Measurements from ENCODE around the gene TMEM170A. TPM values are rescaled to one million over a fixed set of nuclear protein-coding genes. Genes with fewer than 3 reads are reported as not detected.

The TMEM170A gene
- total RNA-seq, 1 experiment from 2014 or later: 10.1 TPM

DNA sequence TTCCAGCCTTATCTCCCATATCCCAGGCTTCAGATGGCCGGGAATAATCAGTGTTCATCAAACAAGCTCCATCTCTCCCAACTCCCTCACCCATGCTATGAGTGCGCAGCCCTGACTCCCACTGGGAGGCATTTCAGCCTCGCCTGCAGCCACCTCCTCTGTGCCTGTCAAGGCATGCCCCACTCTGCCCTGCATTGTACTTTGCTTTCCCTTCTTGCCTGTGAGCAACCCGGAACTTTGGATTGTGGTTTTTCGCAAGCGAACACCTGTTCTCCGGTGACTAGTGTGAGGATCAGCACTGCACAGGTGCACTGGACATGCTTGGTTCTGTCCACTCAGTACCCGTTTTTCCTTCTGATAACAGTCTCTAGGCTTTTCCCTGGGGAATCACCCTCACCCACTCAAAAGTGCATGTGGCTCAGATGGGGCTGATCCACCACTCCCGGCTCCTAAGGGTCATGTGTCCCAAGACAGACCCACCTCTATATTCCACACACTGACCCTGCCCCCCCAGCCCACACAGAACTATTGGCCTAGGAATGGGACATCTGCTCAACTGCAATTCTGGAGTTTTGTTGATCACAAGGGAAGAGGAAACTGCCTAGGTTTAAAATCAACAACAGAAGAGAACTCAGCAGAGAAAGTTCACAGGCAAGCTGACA lies 21.7 kb upstream of the TMEM170A start:
- Histone ChIP-seq H3K4me3 (ENCODE audit: low read length) (no peak overlapping the region), H3K36me3 (ENCODE audit: low read depth, low read length) (no peaks in the 10 kb centered on the region), H3K9me3 (ENCODE audit: low read length) (no peaks in the 10 kb centered on the region), H3K9me2 (replicated peaks; ENCODE audit: low read length) (no peaks in the 10 kb centered on the region), H3K9ac (ENCODE audit: low read length) (no peak overlapping the region), H3F3A (ENCODE audit: low read length, unreplicated experiment) (no peaks in the 10 kb centered on the region), H4K20me1 (ENCODE audit: low read length) (no peaks in the 10 kb centered on the region), H3K27me3 (ENCODE audit: low read length) (no peaks in the 10 kb centered on the region), H2AFZ (ENCODE audit: low read length) (no peak overlapping the region), H3K27ac (ENCODE audit: low read length) (no peak overlapping the region), H3K4me2 (ENCODE audit: low read length) (no peak overlapping the region), H3K4me1 (ENCODE audit: insufficient read depth, low read length) (peaks cover 28% of the 10 kb centered on the region), H3K79me2 (ENCODE audit: low read length) (no peaks in the 10 kb centered on the region)
- ATAC-seq (no peak), DNase-seq (peak; percentile 20)
- CTCF ChIA-PET: no interaction called here
- BruUV-seq (replicated peaks): no TSS peak
- intact Hi-C loops (cut with micrococcal nuclease): no loop called here
- POLR2A ChIA-PET (ENCODE audit: unreplicated experiment): no interaction called here
- TF ChIP-seq EZH2 (IDR thresholded peaks at IDR 0.05; ENCODE audit: low read length, unreplicated experiment) (no peak), EZH2phosphoT487 (IDR thresholded peaks at IDR 0.05; ENCODE audit: borderline replicate concordance, low read length) (no peak)
- TF ChIP-seq, protein P1, sequence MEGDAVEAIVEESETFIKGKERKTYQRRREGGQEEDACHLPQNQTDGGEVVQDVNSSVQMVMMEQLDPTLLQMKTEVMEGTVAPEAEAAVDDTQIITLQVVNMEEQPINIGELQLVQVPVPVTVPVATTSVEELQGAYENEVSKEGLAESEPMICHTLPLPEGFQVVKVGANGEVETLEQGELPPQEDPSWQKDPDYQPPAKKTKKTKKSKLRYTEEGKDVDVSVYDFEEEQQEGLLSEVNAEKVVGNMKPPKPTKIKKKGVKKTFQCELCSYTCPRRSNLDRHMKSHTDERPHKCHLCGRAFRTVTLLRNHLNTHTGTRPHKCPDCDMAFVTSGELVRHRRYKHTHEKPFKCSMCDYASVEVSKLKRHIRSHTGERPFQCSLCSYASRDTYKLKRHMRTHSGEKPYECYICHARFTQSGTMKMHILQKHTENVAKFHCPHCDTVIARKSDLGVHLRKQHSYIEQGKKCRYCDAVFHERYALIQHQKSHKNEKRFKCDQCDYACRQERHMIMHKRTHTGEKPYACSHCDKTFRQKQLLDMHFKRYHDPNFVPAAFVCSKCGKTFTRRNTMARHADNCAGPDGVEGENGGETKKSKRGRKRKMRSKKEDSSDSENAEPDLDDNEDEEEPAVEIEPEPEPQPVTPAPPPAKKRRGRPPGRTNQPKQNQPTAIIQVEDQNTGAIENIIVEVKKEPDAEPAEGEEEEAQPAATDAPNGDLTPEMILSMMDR (conservative IDR thresholded peaks at IDR 0.05; ENCODE audit: low read depth, low read length): no peak

DNA sequence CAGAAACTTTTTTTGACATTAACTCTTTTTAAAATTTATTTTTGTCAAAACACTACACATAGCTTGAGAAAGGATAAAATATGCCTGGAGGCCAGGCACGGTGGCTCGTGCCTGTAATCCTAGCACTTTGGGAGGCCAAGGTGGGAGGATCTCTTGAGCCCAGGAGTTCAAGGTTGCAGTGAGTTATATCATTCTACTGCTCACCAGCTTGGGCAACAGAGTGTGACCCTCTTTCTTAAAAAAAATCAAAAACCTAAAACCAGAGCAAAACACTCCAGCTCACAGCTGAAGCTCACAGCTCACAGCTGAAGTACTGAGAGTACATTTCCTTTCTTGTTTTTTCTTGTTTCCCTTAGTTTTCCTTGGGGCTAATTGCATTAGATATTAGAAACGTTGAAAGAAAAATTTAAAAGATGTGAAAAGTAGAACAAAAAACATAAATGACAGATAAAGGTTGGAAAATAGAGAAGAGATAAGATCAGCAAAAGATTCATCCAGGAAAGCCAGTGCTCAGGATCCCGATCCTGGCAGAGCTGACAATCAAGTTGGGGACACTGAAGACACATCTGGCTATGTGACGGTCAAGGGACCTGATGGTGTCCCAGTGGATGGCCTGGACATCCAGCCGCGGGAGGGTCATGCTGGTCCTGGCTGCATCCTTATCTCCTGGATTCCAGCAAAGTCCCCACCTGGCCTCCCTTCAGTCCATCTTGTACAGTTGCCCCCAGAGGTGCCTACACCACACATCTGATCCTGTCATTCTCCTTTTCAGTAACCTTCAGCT lies 20.9 kb upstream of the TMEM170A start:
- ChIA-PET CTCF (no interaction called here), POLR2A (ENCODE audit: unreplicated experiment) (no interaction called here)
- Histone ChIP-seq H3K36me3 (ENCODE audit: low read depth, low read length) (no peaks in the 10 kb centered on the region), H3K4me3 (ENCODE audit: low read length) (no peak overlapping the region), H3K79me2 (ENCODE audit: low read length) (no peaks in the 10 kb centered on the region), H3K27ac (ENCODE audit: low read length) (no peak overlapping the region), H3K27me3 (ENCODE audit: low read length) (no peaks in the 10 kb centered on the region), H4K20me1 (ENCODE audit: low read length) (no peaks in the 10 kb centered on the region), H3K9me3 (ENCODE audit: low read length) (no peaks in the 10 kb centered on the region), H3K9ac (ENCODE audit: low read length) (no peak overlapping the region), H2AFZ (ENCODE audit: low read length) (no peak overlapping the region), H3K9me2 (replicated peaks; ENCODE audit: low read length) (no peaks in the 10 kb centered on the region), H3K4me2 (ENCODE audit: low read length) (no peak overlapping the region; the same call in 1 of the 2 replicates), H3F3A (ENCODE audit: low read length, unreplicated experiment) (no peaks in the 10 kb centered on the region), H3K4me1 (ENCODE audit: insufficient read depth, low read length) (peaks cover 28% of the 10 kb centered on the region)
- DNase-seq (no peak), ATAC-seq (no peak)
- no TSS peak for BruUV-seq (replicated peaks)
- TF ChIP-seq EZH2phosphoT487 (IDR thresholded peaks at IDR 0.05; ENCODE audit: borderline replicate concordance, low read length) (no peak), EZH2 (IDR thresholded peaks at IDR 0.05; ENCODE audit: low read length, unreplicated experiment) (no peak)
- TF ChIP-seq, protein P1 (conservative IDR thresholded peaks at IDR 0.05; ENCODE audit: low read depth, low read length): no peak
- intact Hi-C loops (cut with micrococcal nuclease): no loop called here

Data from PC-3 (cell line).